Activated CD4-positive, alpha-beta T cell treated with anti-CD3 and anti-CD28 coated beads, Interleukin-2, amount 50 U/mL, for 24 hours (primary cell): ENCODE data around the gene THADA.
"Not testable (repeated sequence)": the region's sequence is repeated elsewhere in the genome, so short reads cannot be mapped to it uniquely, and the experiment has no call there.

Experiments
- DNase-seq, 2 donors: peaks; one replicate each; pipeline ENCODE4 v3.0.0-alpha.2; 2020; ENCODE audit warnings: low read depth in 1 of 2, low spot score in 1 of 2

THADA gene

GRCh38 chr2:43284967-43285366 is 310.9 kb downstream of the THADA start:
- DNase-seq: no peak

DNA sequence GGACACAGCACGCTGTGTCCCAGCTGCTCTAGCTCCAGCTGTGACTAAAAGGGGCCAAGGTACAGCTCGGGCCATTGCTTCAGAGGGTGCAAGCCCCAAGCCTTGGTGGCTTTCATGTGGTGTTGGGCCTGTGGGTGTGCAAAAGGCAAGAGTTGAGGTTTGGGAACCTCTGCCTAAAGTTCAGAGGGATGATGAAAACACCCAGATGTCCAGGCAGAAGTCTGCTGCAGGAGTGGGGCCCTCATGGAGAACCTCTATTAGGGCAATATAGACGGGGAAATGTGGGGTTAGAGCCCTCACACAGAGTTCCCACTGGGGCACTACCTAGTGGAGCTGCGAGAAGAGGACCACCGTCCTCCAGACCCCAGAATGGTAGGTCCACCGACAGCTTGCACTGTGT is 311.5 kb downstream of the THADA start:
- DNase-seq: not testable (repeated sequence)

DNA sequence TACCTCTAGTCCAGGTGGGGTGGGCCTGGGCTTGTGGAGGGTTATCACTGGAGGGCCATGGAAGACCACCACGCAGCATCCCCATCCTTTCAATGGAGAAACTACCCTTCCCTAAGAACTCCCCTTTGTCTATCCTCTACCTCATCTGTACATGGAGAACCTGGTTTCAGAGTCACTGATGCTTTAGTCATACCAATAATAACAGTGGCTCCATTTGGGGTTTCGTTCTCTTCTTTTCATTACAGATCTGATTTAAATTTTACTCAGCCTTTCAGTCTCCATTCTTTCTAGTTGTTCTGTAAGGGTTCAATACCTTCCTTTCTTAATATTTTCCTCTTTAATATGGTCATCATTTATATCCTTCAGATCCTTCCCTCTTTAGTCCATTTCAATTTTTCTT is 314.8 kb downstream of the THADA start:
- no peak for DNase-seq

DNA sequence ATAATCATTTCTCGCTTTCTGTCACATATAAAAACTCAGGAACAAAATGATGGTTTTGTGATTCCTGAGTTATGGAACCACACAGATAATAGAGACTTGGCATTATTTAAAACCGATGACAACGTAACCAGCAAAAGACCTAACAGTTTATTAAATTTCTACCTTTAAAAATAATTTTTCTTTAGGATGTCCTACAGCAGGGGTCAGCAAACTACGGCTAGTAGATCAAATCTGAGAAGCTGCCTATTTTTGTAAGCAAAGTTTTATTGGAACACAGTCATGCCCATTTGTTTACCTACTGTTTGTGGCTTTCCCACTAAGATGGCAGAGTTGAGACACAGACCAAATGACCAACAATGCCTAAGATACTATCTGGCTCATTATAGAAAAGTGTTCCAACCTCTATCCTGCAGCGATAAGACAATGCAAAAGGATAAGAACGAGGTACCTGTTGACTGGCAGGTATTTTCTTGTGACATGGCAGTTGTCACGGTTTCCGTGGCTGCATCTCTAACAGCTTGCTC is 316.5 kb downstream of the THADA start:
- no peak for DNase-seq

- DNase-seq: no peak
Measured at GRCh38 chr2:43278564-43279220, 317.1 kb downstream of the THADA start.

GRCh38 chr2:43276962-43277391 is 318.9 kb downstream of the THADA start:
- DNase-seq: no peak

DNA sequence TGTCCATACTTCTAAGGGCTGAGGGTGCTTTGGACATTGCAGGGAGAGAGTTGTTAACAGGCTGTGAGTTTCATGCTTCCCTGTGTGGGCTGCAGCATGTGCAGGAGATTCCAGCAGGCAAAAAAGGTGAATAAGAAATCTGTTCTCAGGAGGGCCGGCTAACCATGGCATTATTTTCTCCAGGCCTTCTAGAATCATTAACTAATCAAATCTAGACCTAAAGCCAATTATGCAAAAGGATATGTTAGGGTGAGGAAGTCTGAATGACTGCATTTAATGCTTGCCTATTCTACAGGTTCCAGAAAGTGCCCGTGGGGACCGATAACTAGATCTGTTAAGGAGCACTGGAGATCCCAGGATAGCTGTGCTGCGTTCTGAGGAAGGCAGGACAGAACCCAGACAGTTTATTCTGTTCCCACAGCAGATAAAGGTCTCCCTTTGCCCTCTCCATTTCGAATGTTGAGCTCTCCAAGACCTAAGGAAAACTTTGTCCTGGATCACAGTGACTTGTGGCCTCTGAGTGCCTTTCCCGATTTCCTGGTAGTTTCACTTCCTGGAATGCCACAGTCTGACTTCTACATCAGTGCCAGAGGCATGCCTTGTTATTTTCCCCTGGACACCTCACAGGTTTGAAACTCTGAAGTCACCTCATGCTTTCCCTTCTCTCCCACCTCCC is 319.4 kb downstream of the THADA start:
- no peak for DNase-seq

GRCh38 chr2:43274721-43275120 is 321.1 kb downstream of the THADA start:
- no peak for DNase-seq

DNA sequence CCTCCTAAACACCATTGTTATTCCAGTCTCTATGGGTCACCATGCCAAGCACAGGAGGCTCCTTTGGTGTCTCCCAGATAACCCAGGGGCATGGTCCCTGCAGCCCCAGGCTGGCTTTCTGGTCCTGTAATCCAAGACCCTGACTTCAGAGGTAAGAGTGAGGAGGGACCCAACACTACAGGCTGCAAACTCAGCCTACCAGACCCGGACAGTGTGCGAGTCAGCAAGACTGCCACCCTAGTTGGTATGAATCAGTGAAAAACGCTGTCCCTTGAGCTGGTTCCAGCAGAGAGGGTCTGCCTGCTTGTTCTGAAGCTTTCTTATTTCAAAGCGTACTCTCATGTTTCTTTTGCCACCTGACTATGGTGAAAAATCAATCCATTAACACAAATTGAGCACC is 321.8 kb downstream of the THADA start:
- no peak for DNase-seq

- DNase-seq: no peak
Measured at GRCh38 chr2:43273529-43273928, 322.3 kb downstream of the THADA start.

GRCh38 chr2:43270930-43271615 is 324.8 kb downstream of the THADA start:
- no peak for DNase-seq

DNA sequence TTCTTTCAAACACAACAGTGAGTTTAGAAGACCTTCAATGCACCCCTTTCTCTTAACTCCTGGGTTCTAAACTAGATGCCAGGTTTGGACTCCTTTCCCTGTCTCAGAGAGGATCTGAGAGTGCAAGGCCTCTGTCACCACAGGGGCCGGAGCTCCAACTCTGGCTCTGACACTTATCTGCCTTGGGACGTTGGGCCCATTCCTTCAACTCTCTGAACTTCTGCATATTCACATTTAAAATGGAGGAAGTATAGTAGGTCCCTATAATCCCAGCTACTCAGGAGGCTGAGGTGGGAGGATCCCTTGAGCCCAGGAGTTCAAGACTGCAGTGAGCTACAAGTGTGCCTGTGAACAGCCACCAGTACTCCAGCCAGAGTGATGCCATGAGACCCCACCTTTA is 325.4 kb downstream of the THADA start:
- no peak for DNase-seq

DNA sequence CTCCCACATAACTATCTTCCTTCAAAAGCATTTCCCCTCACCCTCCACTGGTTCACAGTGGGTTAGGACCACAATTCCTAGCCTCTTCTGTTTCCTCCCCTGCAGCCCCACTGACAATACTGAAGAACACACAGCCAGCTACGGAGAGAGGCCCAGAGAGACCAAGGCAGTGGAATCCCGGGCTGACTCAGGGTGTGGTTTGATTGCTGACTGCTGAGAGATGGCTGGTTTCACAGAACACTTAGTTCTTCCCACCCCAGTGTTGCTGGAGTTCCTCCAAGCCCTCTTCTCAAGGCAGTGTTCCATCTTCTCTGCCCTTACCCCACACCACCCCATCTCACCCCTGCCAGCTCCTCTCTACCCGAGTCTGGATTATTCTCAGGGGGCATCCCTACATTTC is 326.1 kb downstream of the THADA start:
- no peak for DNase-seq

- no peak for DNase-seq
Measured at GRCh38 chr2:43269074-43269572, 326.7 kb downstream of the THADA start.

GRCh38 chr2:43268066-43268953 is 327.5 kb downstream of the THADA start:
- no peak for DNase-seq

DNA sequence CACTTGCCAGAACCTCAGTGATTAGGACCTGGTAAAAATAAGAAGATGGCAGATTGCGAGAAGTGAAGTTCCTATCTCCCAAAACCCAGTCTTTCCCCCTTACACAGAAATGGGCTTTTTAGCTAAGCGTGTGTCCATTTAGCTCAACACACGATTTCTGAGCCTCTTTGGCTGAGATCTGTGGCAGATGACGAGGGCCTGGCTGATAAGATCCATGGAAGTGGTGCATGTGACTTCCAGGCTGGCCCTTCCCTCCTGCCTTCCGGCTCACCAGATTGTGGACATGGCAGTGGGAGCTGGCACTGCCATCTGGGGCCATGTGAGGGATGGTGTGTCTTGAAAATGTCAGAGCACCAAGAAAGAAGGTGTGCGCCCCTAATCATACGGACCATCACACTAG is 328.5 kb downstream of the THADA start:
- DNase-seq: no peak

DNA sequence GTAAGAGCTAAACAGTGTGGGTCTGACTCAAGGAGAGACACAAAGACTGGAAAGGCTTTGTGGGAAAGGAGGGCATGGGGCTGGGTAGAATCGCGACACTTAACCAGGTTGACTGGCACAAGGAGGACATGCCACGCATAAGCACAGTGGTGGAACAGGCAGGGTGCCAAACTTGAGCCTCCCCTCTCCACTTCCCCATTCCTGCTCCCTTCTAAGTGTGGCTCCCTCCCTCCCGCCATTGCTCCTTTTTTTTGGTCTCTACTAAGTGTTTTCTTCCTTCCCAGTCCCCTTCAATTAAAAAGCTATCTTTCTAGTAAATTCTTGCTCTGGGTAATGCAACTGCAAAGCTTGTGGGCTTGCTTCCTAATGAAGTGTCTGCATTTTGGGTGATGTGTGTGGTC is 329.1 kb downstream of the THADA start:
- no peak for DNase-seq

- DNase-seq: no peak
Measured at GRCh38 chr2:43265421-43265820, 330.4 kb downstream of the THADA start.

GRCh38 chr2:43265001-43265400 is 330.8 kb downstream of the THADA start:
- DNase-seq: no peak

DNA sequence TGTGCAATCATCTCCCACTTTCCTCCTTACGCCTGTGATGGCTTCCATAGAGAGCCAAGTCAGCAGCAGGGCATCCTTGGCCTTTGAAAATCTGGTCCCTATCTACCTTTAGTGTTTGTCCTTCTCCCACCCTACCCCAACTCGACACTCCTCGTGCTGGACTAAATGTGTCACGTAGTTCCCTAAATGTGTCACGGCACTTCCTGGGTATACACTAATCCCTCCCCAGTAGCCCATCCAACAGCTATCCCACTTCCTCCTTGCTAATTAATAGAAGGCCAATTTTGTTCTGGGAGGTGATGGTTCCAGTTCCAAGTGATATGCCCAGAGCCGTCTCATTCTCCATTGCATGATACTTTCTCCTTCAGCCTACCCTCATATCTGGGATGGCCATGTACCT is 332.9 kb downstream of the THADA start:
- DNase-seq: no peak

DNA sequence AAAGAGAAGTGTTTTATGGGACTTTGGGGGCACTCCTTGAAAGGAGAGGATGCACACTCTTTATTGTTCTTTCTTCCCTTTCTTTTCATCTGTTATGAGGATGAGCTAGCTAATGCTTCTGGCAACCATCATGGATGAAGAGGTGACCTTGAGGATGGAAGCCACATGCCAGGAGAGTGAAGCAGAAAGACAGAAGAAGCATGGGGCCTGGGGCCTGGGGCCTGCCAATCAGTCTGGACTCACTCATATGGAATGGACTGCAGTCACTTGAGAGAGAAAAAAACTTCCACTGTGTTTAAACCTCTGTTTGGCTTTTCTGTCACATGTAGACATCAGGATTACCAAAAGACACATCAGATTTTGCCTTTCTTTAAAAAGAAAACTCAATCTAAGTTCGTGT is 333.6 kb downstream of the THADA start:
- DNase-seq: no peak
